COLO829 (cell line): ENCODE results near the gene RAPGEF2.

Source experiments
- DNase-seq: peaks from one replicate; pipeline ENCODE4 v3.0.0; 2012; ENCODE audit warnings: low spot score

The RAPGEF2 gene

DNA sequence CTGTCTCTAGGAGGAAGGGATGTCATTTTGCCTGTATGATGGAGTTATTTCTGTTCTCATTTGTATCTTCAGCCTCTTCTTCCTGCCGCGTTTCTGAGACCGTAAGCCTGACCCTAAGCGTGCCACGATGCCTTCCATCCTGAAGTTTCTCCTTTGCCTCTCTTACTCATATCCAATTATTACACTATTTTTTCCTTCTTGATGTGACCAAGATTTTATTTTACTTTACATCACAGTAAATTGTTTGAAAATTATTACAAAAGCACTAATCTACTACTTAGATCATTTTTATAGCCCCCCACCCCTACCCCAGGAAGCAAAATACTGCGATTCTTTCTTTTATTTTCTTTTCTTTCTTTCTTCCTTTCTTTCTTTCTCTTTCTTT lies 95.0 kb downstream of the RAPGEF2 start:
- no peak for DNase-seq

DNA sequence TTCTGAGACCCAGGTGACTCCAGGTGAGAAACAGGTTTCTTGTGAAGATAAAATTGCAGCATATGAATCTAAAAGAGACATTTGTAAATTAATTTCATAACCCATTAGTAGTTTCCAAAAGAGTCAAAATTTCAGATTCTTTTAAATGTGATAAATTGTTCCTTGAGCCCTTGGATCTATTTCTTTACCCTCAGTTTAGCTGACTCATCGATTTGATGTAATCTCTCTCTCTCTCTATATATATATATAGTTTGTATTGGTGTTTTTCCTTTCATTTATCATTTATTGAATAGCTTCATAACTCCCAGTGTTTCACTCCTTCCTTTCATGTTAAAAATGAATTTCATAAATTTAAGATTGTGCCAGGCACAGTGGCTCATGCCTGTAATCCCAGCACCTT lies 96.9 kb downstream of the RAPGEF2 start:
- DNase-seq: no peak

DNA sequence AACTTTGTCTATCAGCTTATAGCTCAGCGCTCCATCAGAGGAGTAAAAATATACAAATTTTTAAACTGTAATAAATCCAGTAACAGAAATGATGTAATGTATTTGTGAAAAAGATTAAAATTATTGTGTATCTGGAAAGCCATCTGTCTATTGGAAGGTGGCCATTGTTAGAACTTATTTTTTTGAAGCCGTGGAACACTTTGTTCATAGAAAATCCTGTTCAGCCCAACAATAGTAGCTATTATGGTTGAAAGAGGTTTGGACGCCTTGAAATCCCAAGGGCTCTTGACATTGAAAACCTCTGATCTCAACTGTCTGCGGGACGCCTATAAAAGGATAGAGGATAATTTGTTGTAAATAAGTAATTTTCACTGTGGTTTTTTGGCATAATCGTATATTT lies 98.3 kb downstream of the RAPGEF2 start:
- peak; percentile 70 for DNase-seq

DNA sequence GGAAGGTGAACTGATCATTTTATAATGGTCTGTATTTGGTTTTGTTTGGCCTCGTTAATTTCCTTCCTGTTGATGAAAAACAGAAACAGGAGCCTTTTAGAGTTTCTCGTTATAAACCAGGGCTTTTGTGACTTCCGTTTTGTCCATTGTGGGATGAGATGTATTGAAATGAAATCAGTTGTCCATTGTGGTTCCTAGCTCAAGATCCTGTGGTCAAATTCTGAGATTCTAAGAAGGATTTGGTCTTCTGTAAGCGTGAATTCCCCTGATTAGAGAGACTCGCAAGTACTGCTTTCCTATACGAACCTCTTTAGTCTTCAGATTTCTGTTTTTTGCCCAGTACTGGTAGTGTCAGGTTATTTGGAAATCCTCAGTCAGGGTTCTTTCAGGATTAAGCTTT lies 101.7 kb downstream of the RAPGEF2 start:
- no peak for DNase-seq

DNA sequence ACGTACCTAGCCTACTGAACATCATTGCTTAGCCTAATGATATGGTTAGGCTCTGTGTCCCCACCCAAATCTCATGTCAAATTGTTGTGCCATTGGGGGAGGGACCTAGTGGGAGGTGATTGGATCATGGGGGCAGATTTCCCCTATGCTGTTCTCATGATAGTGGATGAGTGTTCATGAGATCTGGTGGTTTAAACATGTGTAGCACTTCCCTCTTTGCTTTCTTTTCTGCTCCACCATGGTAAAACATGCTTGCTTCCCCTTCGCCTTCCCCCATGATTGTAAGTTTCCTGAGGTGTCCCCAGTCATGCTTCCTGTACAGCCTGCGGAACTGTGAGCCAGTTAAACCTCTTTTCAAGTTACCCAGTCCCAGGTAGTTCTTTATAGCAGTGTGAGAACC lies 102.6 kb downstream of the RAPGEF2 start:
- no peak for DNase-seq

DNA sequence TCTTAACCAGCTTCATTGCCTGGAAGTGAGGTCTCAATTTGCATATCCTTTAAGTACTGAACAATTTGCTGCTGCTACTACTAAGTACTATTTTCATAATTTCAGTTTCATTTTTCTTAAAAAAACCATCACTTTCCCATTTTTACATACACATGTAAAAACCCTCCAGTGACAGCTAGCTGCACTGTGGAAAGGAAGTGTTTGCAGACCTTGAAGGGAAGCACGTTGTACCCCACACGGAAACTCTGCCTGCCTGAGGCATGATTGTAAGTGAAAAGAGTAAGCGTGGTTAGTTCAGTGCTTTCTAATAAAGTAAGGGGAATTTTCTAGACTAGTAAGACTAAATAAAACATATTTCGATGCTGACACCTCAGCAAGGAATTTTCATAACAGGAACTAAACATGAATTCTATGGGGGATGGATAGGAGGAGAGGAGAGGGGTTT lies 103.6 kb downstream of the RAPGEF2 start:
- DNase-seq: no peak

DNA sequence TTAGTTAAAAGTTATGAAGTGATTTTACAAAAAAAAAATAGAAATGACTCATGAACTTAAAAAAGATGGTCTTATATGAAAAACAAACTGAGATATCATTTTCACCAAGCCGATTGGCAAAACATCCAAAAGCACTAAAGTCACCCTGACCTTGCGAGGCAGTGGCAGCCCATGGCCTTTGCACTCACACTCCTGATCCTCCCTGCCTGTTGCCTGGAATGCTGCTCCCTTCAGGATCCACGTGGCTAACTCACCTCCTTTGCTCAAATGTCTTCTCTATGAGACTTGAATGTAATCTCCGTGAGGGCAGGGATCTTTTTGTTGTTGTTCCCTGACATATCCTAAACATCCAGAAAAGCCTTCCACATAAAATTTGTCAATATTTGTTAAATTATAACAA lies 106.4 kb downstream of the RAPGEF2 start:
- no peak for DNase-seq

DNA sequence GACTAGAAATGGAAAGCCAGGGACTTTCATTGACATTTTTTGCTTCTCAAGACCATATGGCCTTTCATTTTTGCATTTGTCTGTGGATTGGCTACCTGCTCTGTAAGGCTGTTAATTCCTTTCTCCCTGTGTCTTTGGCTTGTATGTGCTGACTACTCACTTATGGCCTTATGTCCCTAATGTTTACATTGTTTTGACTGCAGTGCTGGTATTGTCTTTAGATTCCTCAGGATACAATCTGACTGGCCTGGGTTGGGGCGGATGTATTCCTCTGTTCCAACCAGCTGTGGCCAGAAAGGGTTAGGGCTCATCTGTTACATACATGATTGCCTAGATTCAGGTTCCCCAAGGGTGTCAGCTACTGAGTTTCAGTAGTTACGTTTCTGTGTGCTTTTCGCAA lies 108.1 kb downstream of the RAPGEF2 start:
- DNase-seq: no peak

DNA sequence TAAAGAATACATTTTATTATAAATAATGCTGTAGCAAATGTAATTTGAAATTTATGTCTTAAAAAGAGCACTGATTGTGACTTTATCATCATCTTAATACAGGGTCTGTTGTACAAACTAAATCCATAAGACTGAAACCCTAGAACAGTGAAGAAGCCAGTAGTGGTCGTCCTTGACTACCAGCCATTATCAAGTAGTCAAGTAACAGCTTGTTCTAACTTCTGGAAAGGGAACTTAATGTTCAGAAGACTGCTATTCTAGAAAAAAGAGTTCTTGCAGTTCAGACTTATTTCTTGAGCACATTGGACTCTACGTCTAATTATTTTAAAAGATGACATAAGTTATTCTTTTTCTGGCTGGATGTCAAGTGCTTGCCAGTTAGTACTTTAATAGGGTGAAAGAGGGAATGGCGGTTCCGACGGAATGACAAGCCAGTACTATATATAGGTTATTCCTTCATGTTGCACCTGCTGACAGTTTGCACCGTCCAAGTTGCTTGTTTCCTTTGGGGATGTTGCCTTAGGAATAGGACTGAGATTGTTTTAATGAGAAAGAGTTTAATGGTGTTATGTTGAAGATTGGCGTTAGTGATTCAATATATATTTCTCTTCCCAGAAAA lies 109.9 kb downstream of the RAPGEF2 start:
- DNase-seq: no peak

DNA sequence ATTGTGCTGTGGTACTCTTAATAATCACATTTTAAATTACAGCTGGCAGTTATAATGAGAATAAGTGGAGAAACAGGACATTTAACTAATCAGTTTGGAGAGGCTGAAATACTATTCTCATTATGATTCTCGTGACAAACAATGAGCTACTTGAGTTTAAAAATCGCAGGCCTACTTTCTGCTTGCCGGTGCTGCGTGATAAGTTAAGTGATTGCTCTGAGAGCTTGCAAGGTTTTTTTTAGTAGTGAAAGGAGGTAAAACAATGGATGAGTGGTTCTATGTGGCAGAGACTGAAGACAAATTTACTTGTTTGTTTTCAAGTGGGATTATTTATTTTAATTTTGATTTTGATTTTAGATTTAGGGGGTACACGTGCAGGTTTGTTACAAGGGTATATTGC lies 114.0 kb downstream of the RAPGEF2 start:
- no peak for DNase-seq

DNA sequence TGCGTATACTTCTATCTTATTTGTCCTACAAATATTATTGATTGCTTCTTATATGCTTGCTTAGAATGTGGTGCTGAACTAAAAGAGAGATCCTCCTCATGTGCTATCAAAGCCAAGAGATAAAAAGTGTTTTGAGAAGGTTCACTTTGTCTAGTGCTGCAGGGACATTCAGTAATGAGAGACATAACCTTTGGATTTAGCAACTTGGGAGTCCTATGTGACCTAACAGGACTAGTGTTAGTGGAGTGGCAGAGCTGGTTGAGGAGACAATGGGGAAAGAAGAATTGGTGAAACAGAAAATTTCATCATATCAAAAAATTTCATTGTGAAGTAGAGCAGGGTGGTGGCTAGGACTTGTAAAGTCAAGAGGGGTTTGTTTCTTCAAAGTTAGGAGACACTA lies 117.0 kb downstream of the RAPGEF2 start:
- DNase-seq: no peak

DNA sequence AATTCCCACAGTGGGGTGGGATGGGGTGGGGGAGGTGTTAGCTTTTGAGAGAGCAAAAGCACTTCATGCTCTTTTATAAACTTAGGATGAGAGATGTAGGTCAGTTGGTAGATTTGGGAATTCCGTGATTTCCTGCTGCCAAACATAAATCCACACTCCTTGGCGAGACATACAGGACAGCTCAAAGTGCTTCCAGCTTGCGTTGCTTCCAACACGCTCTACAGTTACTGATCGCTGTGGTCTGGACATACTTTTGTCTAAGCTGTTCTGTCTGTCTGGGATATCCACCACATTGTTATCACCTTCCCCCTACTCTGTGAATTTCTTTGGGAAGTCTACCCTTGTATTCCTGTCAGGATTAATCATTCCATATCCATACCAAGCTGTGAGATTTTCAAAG lies 117.5 kb downstream of the RAPGEF2 start:
- no peak for DNase-seq

DNA sequence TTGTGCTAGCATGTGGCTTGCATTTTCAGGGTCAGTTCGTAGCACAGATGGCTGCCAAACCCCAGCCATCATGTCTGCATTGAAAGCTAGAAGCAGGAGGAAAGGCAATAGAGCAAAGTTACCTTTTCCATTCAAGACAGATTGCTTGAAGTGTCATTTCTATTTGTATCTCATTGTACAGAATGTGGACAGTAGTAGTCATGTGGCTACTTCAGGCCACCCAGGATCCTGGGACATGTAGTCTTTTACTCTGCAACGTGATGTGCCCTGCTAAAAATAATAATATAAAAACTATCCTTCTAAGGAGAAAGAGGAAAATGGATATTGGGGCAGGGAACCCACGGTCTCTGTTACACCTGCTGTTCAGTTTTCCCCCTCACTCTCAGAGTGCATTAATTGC lies 118.4 kb downstream of the RAPGEF2 start:
- no peak for DNase-seq

DNA sequence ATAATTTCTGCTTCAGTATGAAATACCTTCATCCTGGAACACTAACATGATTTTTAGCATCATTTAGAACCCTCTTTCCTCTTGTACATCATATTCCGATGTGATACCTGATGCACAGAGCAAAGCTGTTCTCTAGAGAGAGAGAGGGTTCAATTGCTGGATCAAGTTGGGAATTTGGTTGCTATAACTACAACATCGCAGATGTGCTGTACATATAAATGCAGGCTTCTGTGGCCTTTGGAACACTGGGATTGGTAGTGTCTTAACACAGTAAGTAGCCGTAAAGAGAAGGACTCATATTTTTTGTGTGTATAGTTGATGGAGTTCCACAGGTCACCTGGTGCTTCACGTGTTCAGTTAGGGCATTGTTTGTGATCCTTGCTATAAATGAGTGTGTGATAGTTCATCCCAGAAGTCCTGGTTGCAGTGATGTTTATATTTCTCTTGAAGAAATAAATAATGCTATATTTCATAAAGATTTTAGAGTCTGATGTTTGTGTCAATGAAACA lies 119.2 kb downstream of the RAPGEF2 start:
- DNase-seq: no peak

DNA sequence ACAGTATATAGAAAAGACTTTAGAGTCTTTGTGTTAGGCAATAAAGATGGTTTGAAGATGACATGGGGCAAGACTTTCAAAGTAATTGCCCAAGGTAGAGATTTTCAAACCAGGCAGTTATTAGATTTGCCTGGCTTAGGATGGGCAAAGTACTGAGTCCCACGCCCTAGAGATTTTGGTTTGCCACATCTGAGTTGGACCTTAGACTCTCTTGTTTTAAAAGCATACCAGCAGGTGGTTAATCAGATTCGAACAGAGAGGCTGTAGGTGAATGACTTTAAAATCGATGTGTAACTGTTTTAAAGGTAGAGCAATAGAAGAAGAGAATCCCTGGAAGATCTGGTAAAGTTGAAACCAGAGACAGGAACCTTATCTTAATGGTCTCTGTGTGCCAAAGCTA lies 121.5 kb downstream of the RAPGEF2 start:
- no peak for DNase-seq

DNA sequence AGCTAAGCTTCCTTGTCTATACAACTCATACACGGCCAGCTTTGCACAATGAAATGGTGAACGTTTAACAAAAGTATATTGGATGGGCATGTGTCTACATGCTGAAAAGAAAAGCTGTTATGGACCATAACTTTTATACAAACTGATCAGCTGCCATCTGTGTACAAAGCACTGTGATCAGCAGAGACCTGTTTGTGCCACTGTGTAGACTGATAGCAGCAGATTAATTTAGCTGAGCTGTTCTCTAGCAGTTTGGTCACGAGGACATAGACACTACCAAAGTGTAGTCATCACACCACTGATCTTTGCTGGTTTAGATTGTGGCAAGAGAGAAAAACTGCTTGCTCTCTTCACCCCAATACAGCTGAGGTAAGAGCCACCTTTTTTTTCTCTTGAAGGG lies 124.5 kb downstream of the RAPGEF2 start:
- no peak for DNase-seq

DNA sequence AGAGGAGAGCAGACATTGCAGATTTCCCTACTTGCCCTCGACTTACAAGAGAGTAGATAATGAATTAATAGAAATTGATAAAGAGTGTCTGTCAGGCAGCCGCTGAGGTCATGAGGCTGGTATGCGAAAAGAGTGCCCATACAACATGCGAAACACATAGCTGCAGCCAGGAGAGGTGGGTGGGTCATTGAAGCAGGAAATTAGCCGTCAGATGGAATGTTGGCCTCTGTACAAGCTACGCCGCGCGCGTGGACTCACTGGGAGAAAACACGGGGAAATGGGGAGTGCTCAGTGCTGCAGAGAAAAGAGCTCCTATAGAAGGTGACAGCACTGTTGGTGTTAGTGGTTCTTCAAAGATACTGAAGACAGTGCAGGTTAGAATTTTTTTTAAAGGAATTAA lies 125.1 kb downstream of the RAPGEF2 start:
- DNase-seq: peak; percentile 73

DNA sequence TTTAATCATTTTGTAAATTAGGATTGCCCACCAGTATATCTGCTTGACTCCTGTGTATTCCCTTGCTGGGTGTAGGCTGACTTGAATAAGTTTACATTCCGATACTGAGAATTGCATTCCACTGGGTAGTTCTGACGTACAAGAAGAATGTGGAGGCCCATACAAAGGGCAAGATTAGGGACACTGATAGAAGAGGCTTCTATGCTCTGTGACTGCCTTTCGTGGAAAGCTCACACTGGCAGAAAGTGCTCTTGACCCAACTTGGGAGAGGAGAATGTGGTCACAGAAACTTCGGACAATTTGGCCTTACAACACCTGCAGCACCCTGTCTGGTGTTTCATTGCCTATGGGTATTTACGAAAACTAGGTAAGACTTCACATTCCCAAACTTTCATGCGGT lies 126.3 kb downstream of the RAPGEF2 start:
- peak; percentile 45 for DNase-seq

DNA sequence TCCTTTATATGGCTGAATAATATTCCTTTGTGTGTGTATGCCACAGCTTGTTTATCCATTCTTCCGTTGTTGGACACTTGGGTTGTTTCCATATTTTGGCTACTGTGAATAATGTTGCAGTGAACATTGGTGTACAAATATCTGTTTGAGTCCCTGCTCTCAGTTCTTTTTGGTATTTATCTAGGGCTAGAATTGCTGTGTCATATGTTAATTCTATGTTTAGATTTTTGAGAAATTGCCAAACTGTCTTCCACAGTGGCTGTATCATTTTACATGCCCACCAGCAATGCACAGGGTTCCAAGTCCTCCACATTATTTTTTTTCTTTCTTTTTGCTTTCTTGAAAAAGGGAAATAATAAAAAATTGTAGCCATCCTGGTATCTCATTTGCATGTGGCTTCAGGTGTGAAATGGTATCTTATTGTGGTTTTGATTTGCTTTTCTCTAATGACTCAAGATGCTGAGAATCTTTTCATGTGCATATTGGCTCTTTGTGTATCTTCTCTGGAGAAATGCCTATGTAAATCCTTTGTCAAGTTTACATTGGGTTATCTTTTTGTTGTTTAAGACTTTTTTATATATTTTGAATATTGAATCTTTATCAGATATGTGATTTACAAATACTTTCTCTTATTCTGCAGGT lies 129.7 kb downstream of the RAPGEF2 start:
- no peak for DNase-seq

DNA sequence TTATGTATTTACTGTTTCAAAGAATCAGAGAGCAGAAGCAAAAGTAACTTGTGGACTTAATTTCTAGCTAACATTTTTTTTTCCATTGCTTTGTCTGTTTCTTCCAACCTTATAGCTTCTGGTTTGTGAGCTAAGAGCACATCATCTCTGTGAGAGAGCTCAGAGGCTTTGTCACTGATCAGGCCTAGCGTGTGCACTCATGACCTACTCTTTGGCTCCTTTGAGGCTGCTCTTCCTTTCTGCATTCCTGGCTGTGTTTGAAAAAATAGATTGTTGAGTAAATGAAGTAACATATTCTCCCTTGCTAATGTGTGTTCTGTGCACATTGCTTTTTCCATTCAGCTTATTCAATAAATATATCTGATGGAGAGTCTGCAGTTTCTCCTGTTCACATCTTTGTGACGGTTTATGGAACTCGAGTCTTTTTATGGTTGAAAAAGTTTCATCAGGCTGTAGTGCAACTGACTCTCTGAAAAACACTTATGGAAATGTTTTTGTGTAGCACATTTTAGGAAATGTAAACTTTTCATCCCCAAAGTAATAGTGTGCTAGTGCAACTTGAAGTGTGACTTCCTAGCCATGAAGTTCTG lies 133.0 kb downstream of the RAPGEF2 start:
- no peak for DNase-seq

DNA sequence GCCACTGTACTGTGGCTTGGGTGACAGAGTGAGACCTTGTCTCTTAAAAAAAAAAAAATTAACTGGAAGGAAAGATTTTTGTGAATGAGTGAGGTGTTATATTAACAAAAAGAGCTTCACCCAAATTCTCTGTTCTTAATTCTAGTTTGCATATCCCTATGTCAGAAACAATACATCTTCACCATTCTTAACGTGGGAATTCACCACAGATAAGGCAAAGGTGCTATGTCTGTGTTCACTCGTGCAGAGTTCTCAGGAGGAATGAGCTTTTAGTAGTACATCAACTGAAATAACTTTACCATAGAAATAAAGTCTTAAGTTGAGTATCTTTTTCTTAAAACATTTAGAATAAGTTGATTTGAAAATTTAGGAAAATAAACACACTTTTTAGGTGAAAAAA lies 135.1 kb downstream of the RAPGEF2 start:
- DNase-seq: no peak

DNA sequence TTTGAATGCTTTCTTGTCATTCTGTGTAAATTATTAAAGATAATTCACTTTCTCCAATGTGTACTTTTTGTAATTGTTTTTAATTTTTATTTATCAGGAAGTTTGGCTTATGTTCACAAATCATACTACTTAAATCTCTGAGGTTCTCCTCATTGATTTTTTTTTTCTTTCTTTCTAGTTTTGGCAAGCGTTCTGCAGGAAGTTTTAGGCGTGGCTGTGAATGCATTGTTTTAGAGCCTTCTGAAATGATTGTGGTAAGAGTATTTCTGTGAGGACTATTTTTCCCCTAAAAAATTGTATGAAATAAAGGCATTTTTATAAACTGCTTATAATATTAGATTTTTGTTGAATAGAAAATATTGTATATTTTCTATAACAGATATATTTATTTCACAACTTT lies 135.8 kb downstream of the RAPGEF2 start:
- no peak for DNase-seq

DNA sequence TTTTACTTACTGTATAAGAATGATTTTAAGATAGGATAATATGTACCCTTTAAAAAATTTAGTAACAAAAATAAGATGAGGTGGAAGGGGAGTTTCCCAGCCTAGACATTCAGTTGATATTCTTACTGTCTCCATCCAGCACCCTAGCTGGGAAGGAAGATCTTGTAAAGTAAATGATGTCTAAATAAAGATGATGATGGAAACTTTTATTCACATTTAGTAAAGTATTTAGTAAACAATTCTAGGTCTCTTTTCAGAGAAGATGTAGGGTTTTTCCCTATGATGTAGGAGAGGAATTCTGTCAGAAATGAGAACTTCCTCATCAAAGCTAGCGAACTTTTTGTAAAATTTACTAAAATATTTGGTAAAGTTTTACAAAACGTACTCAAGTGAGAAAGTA lies 136.8 kb downstream of the RAPGEF2 start:
- DNase-seq: no peak

DNA sequence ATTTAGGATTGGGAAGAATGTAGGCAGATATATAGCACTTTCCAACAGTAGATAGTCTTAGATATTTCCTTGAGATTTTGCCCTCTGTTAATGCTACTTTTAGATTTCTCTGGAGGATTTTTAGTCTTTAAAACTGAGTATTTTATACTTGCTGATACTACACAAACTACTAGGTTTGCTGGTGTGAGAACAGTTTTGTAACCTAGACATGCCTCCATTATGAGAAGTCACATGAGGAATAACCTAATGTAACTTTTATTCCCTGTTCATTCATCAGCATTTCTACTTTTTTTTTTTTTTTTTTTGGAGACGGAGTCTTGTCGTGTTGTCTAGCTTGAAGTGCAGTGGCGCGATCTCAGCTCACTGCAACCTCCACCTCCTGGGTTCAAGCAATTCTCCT lies 137.2 kb downstream of the RAPGEF2 start:
- DNase-seq: no peak
